Transverse colon (tissue), 4 donors: Measurements from ENCODE around the gene EFNA5. TPM values are rescaled to one million over a fixed set of nuclear protein-coding genes. Genes with fewer than 3 reads are reported as not detected.

ENCODE experiments used
- DNase-seq: peaks from one replicate; pipeline ENCODE4 v3.0.0-alpha.2; 2019
- H3K27ac ChIP-seq, 4 donors: fragments of 200-600 bp; sonication (generic); 2 replicates each; pipeline ENCODE4 v1.5.1; 2016 to 2018; ENCODE audit warnings: inconsistent platforms in 4 of 4
- H3K27me3 ChIP-seq: fragments of 200-600 bp; sonication (generic); 2 replicates; pipeline ENCODE4 v1.5.1; 2017; ENCODE audit warnings: inconsistent platforms
- H3K36me3 ChIP-seq, 4 donors: fragments of 200-600 bp; sonication (generic); 2 replicates each; pipeline ENCODE4 v1.5.1; 2017 to 2019; ENCODE audit warnings: inconsistent platforms in 4 of 4
- H3K4me1 ChIP-seq, 4 donors: fragments of 200-600 bp; sonication (generic); 2 replicates each; pipeline ENCODE4 v1.5.1; 2017 to 2020; ENCODE audit warnings: inconsistent platforms in 4 of 4
- H3K4me3 ChIP-seq, 4 donors: fragments of 200-600 bp; sonication (generic); 1 replicate in 1 of 4; 2 replicates in 3 of 4; pipeline versions ENCODE4 v1.5.1 to v1.6.1; 2017 to 2019; ENCODE audit warnings: inconsistent platforms in 4 of 4
- H3K9me3 ChIP-seq, 2 donors: fragments of 200-600 bp; sonication (generic); 2 replicates each; pipeline ENCODE4 v1.5.1; 2017 to 2019; ENCODE audit warnings: inconsistent platforms in 2 of 2
- CTCF ChIP-seq, 5 experiments: fragments of 200-600 bp in 3 of 5; fragments of 450-650 bp in 2 of 5; sonication (generic) in 3 of 5; IDR thresholded peaks; 1 replicate in 2 of 5; 2 replicates in 3 of 5; pipeline ENCODE4 v1.5.1; 2016 to 2017; ENCODE audit warnings: antibody characterized with exemption in 5 of 5, inconsistent platforms in 3 of 5, mild to moderate bottlenecking in 2 of 5, moderate library complexity in 1 of 5
- EP300 ChIP-seq: sonication (generic); formaldehyde crosslinking; IDR thresholded peaks from one replicate; pipeline ENCODE4 v1.6.1; 2017; ENCODE audit warnings: antibody characterized with exemption, low read depth
- POLR2A ChIP-seq: fragments of 450-650 bp; IDR thresholded peaks from one replicate; pipeline ENCODE4 v1.6.1; 2016; ENCODE audit warnings: antibody characterized with exemption, mild to moderate bottlenecking, moderate library complexity
- POLR2AphosphoS5 ChIP-seq, 3 donors: sonication (generic); formaldehyde crosslinking; IDR thresholded peaks; one replicate each; pipeline ENCODE4 v1.6.1; 2016; ENCODE audit warnings: antibody characterized with exemption in 3 of 3
- WGBS, 2 donors: methylation state at CpG; one replicate each; pipeline ENCODE4 v1.1.5; 2018; ENCODE audit warnings: low coverage in 1 of 2; 5-methylcytosine and 5-hydroxymethylcytosine counted together
- in situ Hi-C, 4 donors: fragments of 200-750 bp; cut with MboI; loops; one replicate each; pipeline versions ENCODE4 v1.15.0 to v1.15.1; 2017; ENCODE audit warnings: low sequenced_read_pairs in 3 of 4, low pct_ligation_motif_present in 1 of 4, low pct_unique_long_range_greater_than_20kb in 1 of 4
- intact Hi-C: fragments of 100-400 bp; cut with DNase I; formaldehyde crosslinking; loops from one replicate; pipeline ENCODE4 v1.15.1; 2023; ENCODE audit warnings: low total_unique reads
- total RNA-seq, 4 donors: library from RNA; depleted of rRNA; stranded (reverse); fragments of >200 nt; gene quantifications; one replicate each; pipeline ENCODE4 v1.1.0, GENCODE V29; 2016

The EFNA5 gene
- total RNA-seq, 4 donors from 2014 or later = 1.5 to 18.2 (median 12.1) TPM

- in situ Hi-C loops = no loop called here
- intact Hi-C loops = no loop called here
- H3K4me3 ChIP-seq = no peak overlapping the region
- H3K4me1 ChIP-seq = no peaks in the 10 kb centered on the region
- no peaks in the 10 kb centered on the region for H3K36me3 ChIP-seq
- no peaks in the 10 kb centered on the region for H3K9me3 ChIP-seq
- WGBS, 2 donors = 76 to 82% methylated on average over 4 of the region's 4 CpGs
- no peak for TF ChIP-seq EP300
- TF ChIP-seq CTCF (IDR thresholded peaks at IDR 0.05) = no peak
- TF ChIP-seq POLR2AphosphoS5 (IDR thresholded peaks at IDR 0.05) = no peak
- TF ChIP-seq POLR2A = no peak
- no peak for DNase-seq
- no peaks in the 10 kb centered on the region for H3K27me3 ChIP-seq
- H3K27ac ChIP-seq = no peak overlapping the region
Measured at GRCh38 chr5:107578051-107578635, 92.6 kb downstream of the EFNA5 start.

DNA sequence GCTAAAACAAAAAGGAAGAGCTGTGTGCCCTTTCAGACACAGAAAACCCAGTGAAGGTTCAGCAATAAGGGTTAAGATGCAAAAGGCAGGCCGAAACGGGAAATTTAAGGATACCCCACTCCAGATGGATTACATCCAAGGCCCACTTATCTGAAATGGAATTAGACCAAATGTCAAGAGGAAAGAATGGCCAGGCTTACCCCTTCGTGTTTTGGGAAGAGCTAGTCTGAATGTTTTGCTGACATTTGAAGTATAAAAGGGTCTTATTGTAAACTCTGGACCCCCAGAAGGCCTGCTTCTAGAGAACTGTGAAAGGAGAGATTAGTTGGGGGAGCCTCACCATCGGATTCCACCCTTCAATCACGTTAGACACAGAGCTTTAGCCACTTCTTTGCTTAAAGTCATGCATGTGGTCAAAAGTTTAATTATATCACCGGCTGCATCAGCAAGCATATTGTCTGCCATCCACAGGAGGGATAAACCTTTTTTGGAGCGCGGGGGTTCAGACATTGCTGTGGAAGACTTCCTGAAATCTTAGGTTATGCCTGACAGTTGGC lies 93.3 kb downstream of the EFNA5 start:
- no peaks in the 10 kb centered on the region for H3K27me3 ChIP-seq
- no peak overlapping the region for H3K4me3 ChIP-seq
- no peak overlapping the region for H3K27ac ChIP-seq
- H3K36me3 ChIP-seq = no peaks in the 10 kb centered on the region
- no peak for DNase-seq
- no peak for TF ChIP-seq POLR2A
- no peak for TF ChIP-seq CTCF (IDR thresholded peaks at IDR 0.05)
- TF ChIP-seq POLR2AphosphoS5 (IDR thresholded peaks at IDR 0.05) = no peak
- peaks cover 0 to 3% (median 1%) of the 10 kb centered on the region in 4 donors for H3K4me1 ChIP-seq
- intact Hi-C loops = no loop called here
- in situ Hi-C loops = no loop called here
- no peaks in the 10 kb centered on the region for H3K9me3 ChIP-seq
- WGBS, 2 donors = 65 to 80% methylated on average over 3 to 8 of the region's 8 CpGs

GRCh38 chr5:107576736-107577393 lies 93.9 kb downstream of the EFNA5 start:
- no peak overlapping the region for H3K27ac ChIP-seq
- H3K27me3 ChIP-seq = no peaks in the 10 kb centered on the region
- intact Hi-C loops (no loop called here), in situ Hi-C loops (no loop called here)
- TF ChIP-seq EP300 (no peak), POLR2A (no peak), POLR2AphosphoS5 (IDR thresholded peaks at IDR 0.05) (no peak), CTCF (IDR thresholded peaks at IDR 0.05) (no peak)
- 79 to 84% methylated on average over 3 of the region's 3 CpGs for WGBS, 2 donors
- no peak for DNase-seq
- peaks cover 0 to 7% (median 5%) of the 10 kb centered on the region in 4 donors for H3K4me1 ChIP-seq
- no peaks in the 10 kb centered on the region for H3K36me3 ChIP-seq
- no peaks in the 10 kb centered on the region for H3K9me3 ChIP-seq
- H3K4me3 ChIP-seq = no peak overlapping the region

GRCh38 chr5:107576155-107576554 lies 94.6 kb downstream of the EFNA5 start:
- TF ChIP-seq CTCF (IDR thresholded peaks at IDR 0.05) (no peak), EP300 (no peak), POLR2A (no peak), POLR2AphosphoS5 (IDR thresholded peaks at IDR 0.05) (no peak)
- in situ Hi-C loops = no loop called here

More at GRCh38 chr5:107576155-107576554, 94.6 kb downstream of the EFNA5 start:
- Histone ChIP-seq H3K27me3 (no peaks in the 10 kb centered on the region), H3K4me3 (no peak overlapping the region), H3K9me3 (no peaks in the 10 kb centered on the region), H3K36me3 (no peaks in the 10 kb centered on the region), H3K4me1 (peaks cover 3 to 13% (median 7%) of the 10 kb centered on the region in 4 donors), H3K27ac (no peak overlapping the region)
- intact Hi-C loops = no loop called here
- 77 to 89% methylated on average over 2 to 4 of the region's 4 CpGs for WGBS, 2 donors
- DNase-seq = no peak
